HCT116 (cell line): Measurements from ENCODE around the gene RAD50. TPM values are rescaled to one million over a fixed set of nuclear protein-coding genes. Genes with fewer than 3 reads are reported as not detected.

Experiments
- ATAC-seq: fragments of 200-7000 bp; cut with Tn5 transposase; 2 replicates; pipeline ENCODE4 v1.9.1; 2020; ENCODE audit warnings: mild to moderate bottlenecking, moderate library complexity
- BruUV-seq: library from RNA; stranded (reverse); fragments of 400-500 nt; replicated peaks from 2 replicates; lab custom pipeline; 2021; lab: Mats Ljungman, UMichigan
- CTCF ChIA-PET: fragments of 300-600 bp; sonication (Branson Sonifier 250); formaldehyde crosslinking; loops from one replicate; lab custom pipeline; 2021; ENCODE audit warnings: antibody characterized with exemption; lab: Charles Lee
- POLR2A ChIA-PET: fragments of 300-600, 350-600 bp; sonication (Branson Sonifier 250); formaldehyde crosslinking; loops from one replicate; lab custom pipeline; 2021; ENCODE audit warnings: antibody characterized with exemption; lab: Charles Lee
- RAD21 ChIA-PET, 2 experiments: fragments of 300-600 bp; sonication (Branson Sonifier 250); formaldehyde crosslinking; loops; one replicate each; lab custom pipeline; 2023; ENCODE audit warnings: low total read pairs in 2 of 2; ENCODE audit not compliant: uncharacterized antibody in 2 of 2, unreplicated experiment in 2 of 2, low non-redundant PET in 1 of 2; lab: Charles Lee
- DNase-seq: peaks from one replicate; pipeline ENCODE4 v3.0.0-alpha.2; 2010; ENCODE audit warnings: low read depth, low spot score
- H2AFZ ChIP-seq: fragments of 200-600 bp; shearing (Covaris generic), sonication (generic); 2 replicates; pipeline ENCODE4 v1.6.1; 2017; ENCODE audit warnings: low read depth, mixed run types, mixed read lengths, antibody characterized with exemption, low read length; ENCODE audit not compliant: poor library complexity, severe bottlenecking
- H3K27ac ChIP-seq: 2 replicates; pipeline ENCODE4 v1.5.1; 2012; ENCODE audit warnings: low read depth, low read length
- H3K27me3 ChIP-seq: fragments of 200-600 bp; sonication (generic); 2 replicates; pipeline ENCODE4 v1.6.1; 2016; ENCODE audit warnings: mixed run types, low read length, mixed read lengths; ENCODE audit not compliant: insufficient read depth
- H3K36me3 ChIP-seq, 2 experiments: fragments of 200-500 bp in 1 of 2; fragments of 200-600 bp in 1 of 2; sonication (Bioruptor generic) in 1 of 2; sonication (generic) in 1 of 2; 2 replicates each; pipeline versions ENCODE4 v1.5.1 to v1.6.1; 2014 to 2016; ENCODE audit warnings: low read length in 2 of 2, inconsistent platforms in 1 of 2, mixed read lengths in 1 of 2, mixed run types in 1 of 2; ENCODE audit not compliant: insufficient read depth in 2 of 2, control insufficient read depth in 1 of 2
- H3K4me1 ChIP-seq, 2 experiments: fragments of 200-600 bp in 1 of 2; sonication (generic) in 1 of 2; 2 replicates each; pipeline versions ENCODE4 v1.5.1 to v1.6.1; 2012 to 2017; ENCODE audit warnings: low read length in 2 of 2, inconsistent platforms in 1 of 2, mild to moderate bottlenecking in 1 of 2, mixed read lengths in 1 of 2, mixed run types in 1 of 2, moderate library complexity in 1 of 2; ENCODE audit not compliant: insufficient read depth in 2 of 2, control insufficient read depth in 1 of 2
- H3K4me2 ChIP-seq: fragments of 200-600 bp; sonication (generic); 2 replicates; pipeline ENCODE4 v1.6.1; 2017; ENCODE audit warnings: mixed run types, low read length, mixed read lengths
- H3K4me3 ChIP-seq, 2 experiments: fragments of 200-600 bp in 1 of 2; sonication (generic) in 1 of 2; replicated peaks in 1 of 2; 2 replicates each; pipeline ENCODE4 v1.5.1; 2011 to 2016; ENCODE audit warnings: low read length in 2 of 2, control low read depth in 1 of 2, low read depth in 1 of 2, mild to moderate bottlenecking in 1 of 2, mixed read lengths in 1 of 2, mixed run types in 1 of 2
- H3K79me2 ChIP-seq: fragments of 200-600 bp; sonication (generic); 2 replicates; pipeline ENCODE4 v1.6.1; 2017; ENCODE audit warnings: mild to moderate bottlenecking, mixed run types, low read length, moderate library complexity, mixed read lengths; ENCODE audit not compliant: insufficient read depth
- H3K9ac ChIP-seq: fragments of 200-600 bp; sonication (generic); 2 replicates; pipeline ENCODE4 v1.6.1; 2016; ENCODE audit warnings: low read length, mixed read lengths
- H3K9me2 ChIP-seq: fragments of 200-600 bp; sonication (generic), shearing (Covaris generic); 2 replicates; pipeline ENCODE4 v1.6.1; 2017; ENCODE audit warnings: mixed run types, mild to moderate bottlenecking, moderate library complexity; ENCODE audit not compliant: insufficient read depth
- H3K9me3 ChIP-seq, 2 experiments: fragments of 200-500 bp in 1 of 2; fragments of 200-600 bp in 1 of 2; sonication (Bioruptor generic) in 1 of 2; sonication (generic) in 1 of 2; 2 replicates each; pipeline ENCODE4 v1.6.1; 2014 to 2017; ENCODE audit warnings: low read length in 2 of 2, mixed read lengths in 2 of 2, inconsistent platforms in 1 of 2, low read depth in 1 of 2, mild to moderate bottlenecking in 1 of 2, mixed run types in 1 of 2, moderate library complexity in 1 of 2; ENCODE audit not compliant: control insufficient read depth in 1 of 2, insufficient read depth in 1 of 2
- H4K20me1 ChIP-seq: fragments of 200-600 bp; sonication (generic), shearing (Covaris generic); 2 replicates; pipeline ENCODE4 v1.6.1; 2017; ENCODE audit warnings: mixed run types, mild to moderate bottlenecking, moderate library complexity; ENCODE audit not compliant: insufficient read depth
- CEBPB ChIP-seq: IDR thresholded peaks from 2 replicates; pipeline ENCODE4 v1.6.1; 2012; ENCODE audit warnings: low read depth
- EGR1 ChIP-seq: IDR thresholded peaks from 2 replicates; pipeline ENCODE4 v1.6.1; 2012; ENCODE audit warnings: low read depth
- ELF1 ChIP-seq: IDR thresholded peaks from 2 replicates; pipeline ENCODE4 v1.6.1; 2012; ENCODE audit warnings: low read depth, borderline replicate concordance
- FOSL1 ChIP-seq: IDR thresholded peaks from 2 replicates; pipeline ENCODE4 v1.6.1; 2012; ENCODE audit warnings: low read depth
- JUND ChIP-seq: IDR thresholded peaks from 2 replicates; pipeline ENCODE4 v1.6.1; 2012
- POLR2A ChIP-seq: IDR thresholded peaks from 2 replicates; pipeline ENCODE4 v1.7.0; 2011; ENCODE audit warnings: borderline replicate concordance; ENCODE audit not compliant: insufficient read depth, insufficient read length; ENCODE audit errors: extremely low read depth
- POLR2AphosphoS5 ChIP-seq: IDR thresholded peaks from 2 replicates; pipeline ENCODE4 v1.6.1; 2011; ENCODE audit warnings: mild to moderate bottlenecking, low read depth, low read length, moderate library complexity
- RAD21 ChIP-seq: IDR thresholded peaks from 2 replicates; pipeline ENCODE4 v1.6.1; 2012; ENCODE audit warnings: low read depth, mild to moderate bottlenecking
- TCF7L2 ChIP-seq: IDR thresholded peaks from 2 replicates; pipeline ENCODE4 v1.7.0; 2011; ENCODE audit warnings: borderline replicate concordance, inconsistent platforms; ENCODE audit not compliant: insufficient read depth, insufficient read length; ENCODE audit errors: extremely low read depth
- YY1 ChIP-seq: IDR thresholded peaks from 2 replicates; pipeline ENCODE4 v1.6.1; 2011; ENCODE audit warnings: low read length, low read depth, moderate library complexity, mild to moderate bottlenecking; ENCODE audit not compliant: insufficient replicate concordance; ENCODE audit errors: extremely low read depth
- ZFX ChIP-seq: fragments of 450-650 bp; IDR thresholded peaks from 2 replicates; pipeline ENCODE4 v1.6.1; 2017
- intact Hi-C: fragments of 100-400 bp; cut with micrococcal nuclease; formaldehyde crosslinking; loops from 2 replicates; pipeline ENCODE4 v1.10.0; 2022
- total RNA-seq: library from RNA; stranded (reverse); gene quantifications from one replicate; pipeline ENCODE4 v1.2.1, GENCODE V29; 2021; ENCODE audit not compliant: unreplicated experiment
- TF ChIP-seq, protein P1 (sequence below): IDR thresholded peaks from 2 replicates; pipeline ENCODE4 v1.6.1; 2011; ENCODE audit warnings: mild to moderate bottlenecking, low read length, moderate library complexity; ENCODE audit not compliant: insufficient replicate concordance; ENCODE audit errors: extremely low read depth
- TF ChIP-seq, protein P2 (sequence below): IDR thresholded peaks from 2 replicates; pipeline ENCODE4 v1.6.1; 2012
- TF ChIP-seq, protein P3 (sequence below): IDR thresholded peaks from 2 replicates; pipeline ENCODE4 v1.6.1; 2012

RAD50 gene
- total RNA-seq, 1 experiment from 2014 or later = 43.6 TPM

DNA sequence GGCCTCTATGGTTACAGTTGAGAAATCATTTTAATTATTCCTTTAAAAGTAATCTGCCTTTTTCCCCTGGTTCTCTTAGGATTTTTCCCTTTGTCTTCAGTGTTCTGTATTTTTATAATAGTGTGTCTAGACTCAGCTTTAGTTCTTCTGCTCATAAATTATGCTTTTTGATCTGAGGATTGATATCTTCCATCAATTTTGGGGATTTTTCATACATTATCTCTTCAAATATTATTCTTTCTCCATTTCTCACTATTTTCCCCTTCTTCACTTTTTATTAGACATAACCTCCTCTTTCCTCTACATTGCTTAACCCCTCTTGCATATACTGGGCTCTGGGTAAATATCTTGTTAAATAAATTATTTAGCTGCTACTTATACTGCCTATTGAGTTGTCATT lies 64.9 kb downstream of the RAD50 start:
- TF ChIP-seq POLR2AphosphoS5 (no peak), ZFX (no peak), POLR2A (no peak), CEBPB (no peak)
- TF ChIP-seq, protein P1, sequence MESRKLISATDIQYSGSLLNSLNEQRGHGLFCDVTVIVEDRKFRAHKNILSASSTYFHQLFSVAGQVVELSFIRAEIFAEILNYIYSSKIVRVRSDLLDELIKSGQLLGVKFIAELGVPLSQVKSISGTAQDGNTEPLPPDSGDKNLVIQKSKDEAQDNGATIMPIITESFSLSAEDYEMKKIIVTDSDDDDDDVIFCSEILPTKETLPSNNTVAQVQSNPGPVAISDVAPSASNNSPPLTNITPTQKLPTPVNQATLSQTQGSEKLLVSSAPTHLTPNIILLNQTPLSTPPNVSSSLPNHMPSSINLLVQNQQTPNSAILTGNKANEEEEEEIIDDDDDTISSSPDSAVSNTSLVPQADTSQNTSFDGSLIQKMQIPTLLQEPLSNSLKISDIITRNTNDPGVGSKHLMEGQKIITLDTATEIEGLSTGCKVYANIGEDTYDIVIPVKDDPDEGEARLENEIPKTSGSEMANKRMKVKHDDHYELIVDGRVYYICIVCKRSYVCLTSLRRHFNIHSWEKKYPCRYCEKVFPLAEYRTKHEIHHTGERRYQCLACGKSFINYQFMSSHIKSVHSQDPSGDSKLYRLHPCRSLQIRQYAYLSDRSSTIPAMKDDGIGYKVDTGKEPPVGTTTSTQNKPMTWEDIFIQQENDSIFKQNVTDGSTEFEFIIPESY = no peak
- H3K9me3 ChIP-seq = no peaks in the 10 kb centered on the region
- H3K27me3 ChIP-seq = no peaks in the 10 kb centered on the region
- H3K4me1 ChIP-seq = no peaks in the 10 kb centered on the region
- no peak overlapping the region for H2AFZ ChIP-seq
- ChIA-PET CTCF (no interaction called here), RAD21 (no interaction called here), POLR2A (no interaction called here)
- ATAC-seq = no peak
- DNase-seq = no peak
- H3K9ac ChIP-seq = no peak overlapping the region
- BruUV-seq = no TSS peak
- H3K4me2 ChIP-seq = no peak overlapping the region
- intact Hi-C loops = no loop called here
- H3K36me3 ChIP-seq = peaks cover 22 to 30% of the 10 kb centered on the region in 2 experiments; a peak in 3 of 4 replicates
- no peaks in the 10 kb centered on the region for H3K79me2 ChIP-seq
- H4K20me1 ChIP-seq = no peaks in the 10 kb centered on the region
- no peak overlapping the region for H3K4me3 ChIP-seq
- no peak overlapping the region for H3K27ac ChIP-seq
- no peaks in the 10 kb centered on the region for H3K9me2 ChIP-seq

DNA sequence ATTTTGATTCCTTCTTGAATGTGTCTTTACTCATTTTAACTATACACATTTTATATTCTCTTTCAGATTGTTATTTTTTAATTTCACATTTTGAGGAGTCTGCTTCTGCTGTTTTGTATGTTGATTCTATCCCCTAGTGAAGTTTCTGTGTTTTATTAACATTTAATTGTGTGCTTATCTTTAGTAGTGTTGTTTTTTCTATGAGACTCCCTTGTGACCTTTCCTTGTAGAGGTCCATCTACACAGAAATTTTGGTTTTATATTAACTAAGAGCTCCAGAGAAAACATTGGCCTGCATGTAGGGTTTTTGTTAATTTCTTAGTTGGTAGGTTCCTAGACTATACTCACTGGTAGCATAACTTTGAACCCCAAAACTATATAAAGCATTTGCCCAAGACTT lies 65.8 kb downstream of the RAD50 start:
- no peak overlapping the region for H3K4me2 ChIP-seq
- no peaks in the 10 kb centered on the region for H3K79me2 ChIP-seq
- no peak for DNase-seq
- ChIA-PET CTCF (no interaction called here), RAD21 (no interaction called here), POLR2A (no interaction called here)
- H3K36me3 ChIP-seq = peaks cover 20 to 24% of the 10 kb centered on the region in 2 experiments; a peak in 3 of 4 replicates
- H3K9me2 ChIP-seq = no peaks in the 10 kb centered on the region
- H3K9me3 ChIP-seq = no peaks in the 10 kb centered on the region
- no TSS peak for BruUV-seq
- no peak overlapping the region for H3K9ac ChIP-seq
- no peak overlapping the region for H3K27ac ChIP-seq
- no peak overlapping the region for H2AFZ ChIP-seq
- ATAC-seq = no peak
- TF ChIP-seq FOSL1 = no peak
- no peak for TF ChIP-seq RAD21
- TF ChIP-seq CEBPB = no peak
- TF ChIP-seq TCF7L2 = no peak
- no peak for TF ChIP-seq JUND
- TF ChIP-seq YY1 = no peak
- TF ChIP-seq, protein P2, sequence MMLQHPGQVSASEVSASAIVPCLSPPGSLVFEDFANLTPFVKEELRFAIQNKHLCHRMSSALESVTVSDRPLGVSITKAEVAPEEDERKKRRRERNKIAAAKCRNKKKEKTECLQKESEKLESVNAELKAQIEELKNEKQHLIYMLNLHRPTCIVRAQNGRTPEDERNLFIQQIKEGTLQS = no peak
- TF ChIP-seq POLR2AphosphoS5 = no peak
- TF ChIP-seq EGR1 = no peak
- TF ChIP-seq, protein P1 = no peak
- no peak for TF ChIP-seq ELF1
- TF ChIP-seq, protein P3, sequence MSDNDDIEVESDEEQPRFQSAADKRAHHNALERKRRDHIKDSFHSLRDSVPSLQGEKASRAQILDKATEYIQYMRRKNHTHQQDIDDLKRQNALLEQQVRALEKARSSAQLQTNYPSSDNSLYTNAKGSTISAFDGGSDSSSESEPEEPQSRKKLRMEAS = no peak
- intact Hi-C loops = no loop called here
- H3K4me3 ChIP-seq = no peak overlapping the region
- no peaks in the 10 kb centered on the region for H3K4me1 ChIP-seq
- no peaks in the 10 kb centered on the region for H4K20me1 ChIP-seq
- H3K27me3 ChIP-seq = no peaks in the 10 kb centered on the region
